Parathyroid adenoma (tissue), 2 donors: ENCODE data around the gene MAP2.

ENCODE experiments used
- H2AFZ ChIP-seq: fragments of 300-600 bp; sonication (generic); one replicate; pipeline ENCODE4 v1.7.0; 2017; ENCODE audit warnings: antibody characterized with exemption, mild to moderate bottlenecking
- H3K27ac ChIP-seq: fragments of 300-600 bp; sonication (generic); one replicate; pipeline ENCODE4 v1.7.0; 2017
- H3K27me3 ChIP-seq: fragments of 300-600 bp; sonication (generic); one replicate; pipeline ENCODE4 v1.7.0; 2017; ENCODE audit warnings: low read length; ENCODE audit not compliant: control insufficient read depth, insufficient read depth
- H3K36me3 ChIP-seq: fragments of 300-600 bp; sonication (generic); one replicate; pipeline ENCODE4 v1.7.0; 2017; ENCODE audit warnings: low read length; ENCODE audit not compliant: control insufficient read depth, insufficient read depth
- H3K4me1 ChIP-seq: fragments of 300-600 bp; sonication (generic); one replicate; pipeline ENCODE4 v1.7.0; 2017; ENCODE audit warnings: control low read depth
- H3K4me2 ChIP-seq: fragments of 300-600 bp; sonication (generic); one replicate; pipeline ENCODE4 v1.7.0; 2017; ENCODE audit warnings: low read length
- H3K4me3 ChIP-seq: fragments of 300-600 bp; sonication (generic); one replicate; pipeline ENCODE4 v1.7.0; 2017; ENCODE audit warnings: low read depth, low read length
- H3K79me2 ChIP-seq: fragments of 300-600 bp; sonication (generic); one replicate; pipeline ENCODE4 v1.7.0; 2017; ENCODE audit warnings: control low read depth
- H3K9ac ChIP-seq: fragments of 300-600 bp; sonication (generic); one replicate; pipeline ENCODE4 v1.7.0; 2017; ENCODE audit warnings: mild to moderate bottlenecking
- H3K9me3 ChIP-seq: fragments of 300-600 bp; sonication (generic); one replicate; pipeline ENCODE4 v1.7.0; 2017; ENCODE audit warnings: low read length; ENCODE audit not compliant: control insufficient read depth
- TF ChIP-seq, protein P1 (sequence below): fragments of 300-600 bp; sonication (generic); IDR thresholded peaks from one replicate; pipeline ENCODE4 v1.7.0; 2017; ENCODE audit warnings: antibody characterized with exemption, mild to moderate bottlenecking
- donor health status: primary hyperparathyroidism.

The MAP2 gene

GRCh38 chr2:209721497-209721896 lies 297.6 kb downstream of the MAP2 start:
- no peak overlapping the region for H3K4me2 ChIP-seq
- TF ChIP-seq, protein P1, sequence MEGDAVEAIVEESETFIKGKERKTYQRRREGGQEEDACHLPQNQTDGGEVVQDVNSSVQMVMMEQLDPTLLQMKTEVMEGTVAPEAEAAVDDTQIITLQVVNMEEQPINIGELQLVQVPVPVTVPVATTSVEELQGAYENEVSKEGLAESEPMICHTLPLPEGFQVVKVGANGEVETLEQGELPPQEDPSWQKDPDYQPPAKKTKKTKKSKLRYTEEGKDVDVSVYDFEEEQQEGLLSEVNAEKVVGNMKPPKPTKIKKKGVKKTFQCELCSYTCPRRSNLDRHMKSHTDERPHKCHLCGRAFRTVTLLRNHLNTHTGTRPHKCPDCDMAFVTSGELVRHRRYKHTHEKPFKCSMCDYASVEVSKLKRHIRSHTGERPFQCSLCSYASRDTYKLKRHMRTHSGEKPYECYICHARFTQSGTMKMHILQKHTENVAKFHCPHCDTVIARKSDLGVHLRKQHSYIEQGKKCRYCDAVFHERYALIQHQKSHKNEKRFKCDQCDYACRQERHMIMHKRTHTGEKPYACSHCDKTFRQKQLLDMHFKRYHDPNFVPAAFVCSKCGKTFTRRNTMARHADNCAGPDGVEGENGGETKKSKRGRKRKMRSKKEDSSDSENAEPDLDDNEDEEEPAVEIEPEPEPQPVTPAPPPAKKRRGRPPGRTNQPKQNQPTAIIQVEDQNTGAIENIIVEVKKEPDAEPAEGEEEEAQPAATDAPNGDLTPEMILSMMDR: no peak
- no peaks in the 10 kb centered on the region for H3K4me1 ChIP-seq
- no peaks in the 10 kb centered on the region for H3K79me2 ChIP-seq
- no peak overlapping the region for H3K4me3 ChIP-seq
- no peaks in the 10 kb centered on the region for H3K36me3 ChIP-seq
- H3K9me3 ChIP-seq: no peaks in the 10 kb centered on the region
- H3K27ac ChIP-seq: no peak overlapping the region
- H2AFZ ChIP-seq: no peak overlapping the region
- no peaks in the 10 kb centered on the region for H3K27me3 ChIP-seq
- no peak overlapping the region for H3K9ac ChIP-seq

DNA sequence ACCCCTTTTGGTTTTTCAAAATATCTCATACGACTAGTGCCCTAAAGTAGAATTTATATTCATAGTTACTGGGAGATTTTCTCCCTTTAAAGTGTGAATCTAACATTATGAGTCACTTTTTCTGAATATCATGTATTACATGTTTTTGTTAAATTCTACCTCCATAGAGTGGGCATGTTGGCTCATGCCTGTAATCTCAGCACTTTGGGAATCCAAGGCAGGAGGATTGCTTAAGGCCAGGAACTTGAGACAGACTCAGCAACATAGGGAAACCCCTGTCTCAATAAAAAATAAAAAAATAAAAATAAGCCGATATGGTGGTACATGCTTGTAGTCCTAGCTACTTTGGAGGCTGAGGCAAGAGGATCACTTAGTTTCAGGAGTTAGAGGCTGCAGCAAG lies 302.5 kb downstream of the MAP2 start:
- Histone ChIP-seq H3K4me1 (peaks cover 2% of the 10 kb centered on the region), H3K36me3 (no peaks in the 10 kb centered on the region), H3K9ac (no peak overlapping the region), H3K27me3 (no peaks in the 10 kb centered on the region), H3K4me2 (no peak overlapping the region), H3K4me3 (no peak overlapping the region), H3K9me3 (no peaks in the 10 kb centered on the region), H2AFZ (no peak overlapping the region), H3K79me2 (no peaks in the 10 kb centered on the region), H3K27ac (no peak overlapping the region)
- TF ChIP-seq, protein P1: no peak

DNA sequence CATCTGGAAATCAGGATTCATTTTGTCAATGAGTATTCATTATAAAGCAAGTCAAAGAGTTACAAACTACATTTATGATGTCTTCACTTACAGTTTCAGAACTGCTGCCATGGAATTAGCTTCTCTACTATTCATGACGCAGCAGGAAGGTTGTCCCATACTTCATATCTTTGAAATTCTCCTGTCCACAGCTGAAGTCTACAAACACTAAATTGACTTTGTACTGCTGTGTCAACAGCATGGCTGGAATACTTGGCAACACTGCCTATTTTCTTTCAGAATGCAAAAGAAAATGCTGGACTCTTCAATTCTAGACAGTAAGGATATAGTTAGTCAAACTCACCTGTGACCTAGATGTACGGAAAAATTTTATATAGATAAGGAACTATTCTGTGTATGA lies 303.2 kb downstream of the MAP2 start:
- Histone ChIP-seq H2AFZ (no peak overlapping the region), H3K27me3 (no peaks in the 10 kb centered on the region), H3K9ac (no peak overlapping the region), H3K4me1 (peaks cover 2% of the 10 kb centered on the region), H3K4me3 (no peak overlapping the region), H3K79me2 (no peaks in the 10 kb centered on the region), H3K36me3 (no peaks in the 10 kb centered on the region), H3K4me2 (no peak overlapping the region), H3K9me3 (no peaks in the 10 kb centered on the region), H3K27ac (no peak overlapping the region)
- TF ChIP-seq, protein P1: no peak

DNA sequence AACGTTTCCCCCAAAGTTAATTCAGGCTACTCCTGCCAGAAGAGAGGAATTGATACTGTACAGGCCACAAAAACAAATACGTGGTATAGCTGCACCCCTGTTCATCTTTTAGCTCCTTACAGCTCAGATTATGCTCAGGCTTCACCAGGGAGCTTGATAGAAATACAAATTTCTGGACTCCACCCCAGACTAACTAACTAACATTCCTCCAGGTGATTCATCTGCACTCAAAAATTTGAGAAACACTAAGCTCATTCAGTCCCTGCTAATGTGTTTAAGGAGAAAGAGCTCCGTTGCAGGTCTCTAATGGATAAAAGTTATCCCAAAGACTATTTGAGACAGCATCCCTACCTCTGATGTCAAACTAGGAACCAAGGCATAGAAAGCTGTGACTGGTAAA lies 311.0 kb downstream of the MAP2 start:
- no peaks in the 10 kb centered on the region for H3K36me3 ChIP-seq
- no peak overlapping the region for H3K27ac ChIP-seq
- no peaks in the 10 kb centered on the region for H3K9me3 ChIP-seq
- H3K4me3 ChIP-seq: no peak overlapping the region
- no peaks in the 10 kb centered on the region for H3K79me2 ChIP-seq
- H2AFZ ChIP-seq: no peak overlapping the region
- TF ChIP-seq, protein P1: no peak
- no peak overlapping the region for H3K9ac ChIP-seq
- no peaks in the 10 kb centered on the region for H3K27me3 ChIP-seq
- H3K4me2 ChIP-seq: no peak overlapping the region
- no peaks in the 10 kb centered on the region for H3K4me1 ChIP-seq

DNA sequence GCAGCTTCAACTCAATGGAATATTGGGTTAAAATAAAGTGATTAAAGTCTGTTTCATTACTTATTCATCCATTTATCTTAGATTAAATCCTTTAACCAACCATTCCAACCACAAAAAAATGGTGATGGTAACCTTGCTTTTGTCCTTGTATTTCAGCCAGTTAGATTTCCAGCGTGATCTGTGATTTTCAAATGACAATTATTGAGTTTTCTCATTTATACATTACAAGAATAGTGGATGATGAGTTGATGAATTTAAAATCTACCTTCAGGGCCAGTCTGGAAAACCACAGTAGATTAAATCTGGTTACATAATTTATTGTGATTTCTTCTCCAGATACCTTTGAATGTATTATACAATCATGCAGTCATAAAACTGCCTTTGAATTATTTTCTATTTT lies 318.1 kb downstream of the MAP2 start:
- H3K27me3 ChIP-seq: no peaks in the 10 kb centered on the region
- H3K79me2 ChIP-seq: no peaks in the 10 kb centered on the region
- no peak overlapping the region for H3K4me3 ChIP-seq
- no peak overlapping the region for H3K27ac ChIP-seq
- H3K4me1 ChIP-seq: no peaks in the 10 kb centered on the region
- no peak overlapping the region for H3K9ac ChIP-seq
- no peaks in the 10 kb centered on the region for H3K36me3 ChIP-seq
- no peak overlapping the region for H2AFZ ChIP-seq
- H3K4me2 ChIP-seq: no peak overlapping the region
- TF ChIP-seq, protein P1: no peak
- no peaks in the 10 kb centered on the region for H3K9me3 ChIP-seq
